ENCODE results near the gene STRAP. TPM values are rescaled to one million over a fixed set of nuclear protein-coding genes. Genes with fewer than 3 reads are reported as not detected.
"Not testable (repeated sequence)": the region's sequence is repeated elsewhere in the genome, so short reads cannot be mapped to it uniquely, and the experiment has no call there.

The STRAP gene
- total RNA-seq, 4 donors from 2014 or later: 26.5 to 38.8 (median 34.7) TPM

DNA sequence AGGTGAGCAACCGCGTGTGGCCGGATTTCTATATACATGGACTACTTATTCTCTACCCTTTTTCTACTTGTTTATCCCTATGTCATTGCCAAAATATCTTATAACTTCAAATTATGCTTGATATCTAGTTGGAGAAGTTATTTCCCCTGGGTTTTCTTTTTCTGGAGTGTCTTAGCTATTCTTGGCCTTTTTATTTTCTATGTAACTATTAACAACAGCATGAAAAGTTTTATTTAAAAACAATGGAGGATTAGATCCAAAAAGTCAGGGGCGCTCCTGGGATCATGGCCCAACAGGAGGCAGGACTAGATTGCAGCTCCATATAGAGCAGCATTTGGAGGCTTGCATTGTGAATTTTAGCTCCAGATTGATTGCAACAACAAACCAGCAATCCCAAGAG, 8.6 kb upstream of the STRAP start:
- no peaks in the 10 kb centered on the region for H3K4me1 ChIP-seq
- H3K9me3 ChIP-seq: no peaks in the 10 kb centered on the region
- H3K36me3 ChIP-seq: no peaks in the 10 kb centered on the region
- no peak for TF ChIP-seq POLR2A (IDR thresholded peaks at IDR 0.05)
- TF ChIP-seq CTCF (IDR thresholded peaks at IDR 0.05): no peak
- no peak overlapping the region for H3K27ac ChIP-seq
- H3K27me3 ChIP-seq: no peaks in the 10 kb centered on the region
- DNase-seq: no peak
- H3K4me3 ChIP-seq: no peak overlapping the region

DNA sequence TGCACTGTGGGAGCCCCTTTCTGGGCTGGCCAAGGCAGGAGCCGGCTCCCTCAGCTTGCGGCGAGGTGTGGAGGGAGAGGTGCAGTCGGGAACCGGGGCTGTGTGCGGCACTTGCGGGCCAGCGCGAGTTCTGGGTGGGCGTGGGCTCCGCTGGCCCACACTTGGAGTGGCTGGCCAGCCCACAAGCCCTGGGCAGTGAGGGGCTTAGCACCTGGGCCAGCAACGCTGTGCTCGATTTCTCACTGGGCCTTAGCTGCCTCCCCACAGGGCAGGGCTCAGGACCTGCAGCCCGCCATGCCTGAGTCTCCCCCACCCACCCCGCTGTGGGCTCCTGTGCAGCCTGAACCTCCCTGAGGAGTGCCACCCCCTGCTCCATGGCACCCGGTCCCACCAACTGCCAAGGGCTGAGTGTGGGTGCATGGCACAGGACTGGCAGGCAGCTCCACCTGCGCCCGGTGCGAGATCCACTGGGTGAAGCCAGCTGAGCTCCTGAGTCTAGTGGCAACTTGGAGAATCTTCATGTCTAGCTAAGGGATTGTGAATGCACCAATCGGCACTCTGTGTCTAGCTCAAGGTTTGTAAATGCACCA, 7.5 kb upstream of the STRAP start:
- H3K36me3 ChIP-seq, H3K4me3 ChIP-seq, H3K27ac ChIP-seq, H3K4me1 ChIP-seq, H3K27me3 ChIP-seq, H3K9me3 ChIP-seq, DNase-seq: not testable (repeated sequence)

- H3K4me1 ChIP-seq: no peaks in the 10 kb centered on the region
- H3K27ac ChIP-seq: no peak overlapping the region
- peak in 1 of 3 donors; percentile 51 for DNase-seq
- TF ChIP-seq CTCF (IDR thresholded peaks at IDR 0.05) (no peak), POLR2A (IDR thresholded peaks at IDR 0.05) (no peak)
- H3K9me3 ChIP-seq: no peaks in the 10 kb centered on the region
- no peak overlapping the region for H3K4me3 ChIP-seq
- H3K36me3 ChIP-seq: no peaks in the 10 kb centered on the region
- no peaks in the 10 kb centered on the region for H3K27me3 ChIP-seq
These were observed 6.3 kb upstream of the STRAP start for GRCh38 chr12:15875863-15876262.

GRCh38 chr12:15879413-15879812, 2.8 kb upstream of the STRAP start:
- H3K27ac ChIP-seq: no peak overlapping the region
- H3K27me3 ChIP-seq: no peaks in the 10 kb centered on the region
- DNase-seq: no peak
- H3K9me3 ChIP-seq: no peaks in the 10 kb centered on the region
- no peak overlapping the region for H3K4me3 ChIP-seq
- no peak for TF ChIP-seq POLR2A (IDR thresholded peaks at IDR 0.05)
- no peak for TF ChIP-seq CTCF (IDR thresholded peaks at IDR 0.05)
- H3K36me3 ChIP-seq: no peaks in the 10 kb centered on the region
- peaks cover 0 to 12% (median 8%) of the 10 kb centered on the region in 4 donors for H3K4me1 ChIP-seq

- DNase-seq: no peak
- no peak overlapping the region for H3K27ac ChIP-seq
- H3K4me1 ChIP-seq: peaks cover 0 to 16% (median 8%) of the 10 kb centered on the region in 4 donors
- no peak overlapping the region for H3K4me3 ChIP-seq
- H3K27me3 ChIP-seq: no peaks in the 10 kb centered on the region
- TF ChIP-seq CTCF (IDR thresholded peaks at IDR 0.05) (no peak), POLR2A (IDR thresholded peaks at IDR 0.05) (no peak)
- H3K9me3 ChIP-seq: no peaks in the 10 kb centered on the region
- no peaks in the 10 kb centered on the region for H3K36me3 ChIP-seq
These were observed 1.5 kb upstream of the STRAP start for GRCh38 chr12:15880721-15881120.

GRCh38 chr12:15883536-15883935, 1.3 kb downstream of the STRAP start:
- Histone ChIP-seq H3K4me1 (peaks cover 0 to 25% (median 8%) of the 10 kb centered on the region in 4 donors), H3K9me3 (no peaks in the 10 kb centered on the region), H3K4me3 (peak overlapping the region in 2 of 4 donors; percentile 82 to 92), H3K27me3 (no peaks in the 10 kb centered on the region), H3K36me3 (no peaks in the 10 kb centered on the region), H3K27ac (peak overlapping the region in 1 of 4 donors; percentile 98)
- DNase-seq: no peak
- TF ChIP-seq CTCF (IDR thresholded peaks at IDR 0.05) (no peak), POLR2A (IDR thresholded peaks at IDR 0.05) (no peak)
